GM06990 (cell line): Measurements from ENCODE around the gene HLA-B.

Source experiments
- DNase-seq: peaks from one replicate; pipeline ENCODE4 v3.0.0-alpha.2; 2011; ENCODE audit not compliant: insufficient read length; ENCODE audit errors: extremely low read depth
- H3K27me3 ChIP-seq: replicated peaks from 2 replicates; pipeline ENCODE4 v1.6.0; 2011; ENCODE audit warnings: low read length; ENCODE audit not compliant: control insufficient read depth, insufficient read depth
- H3K36me3 ChIP-seq: 2 replicates; pipeline ENCODE4 v1.5.1; 2011; ENCODE audit warnings: low read length; ENCODE audit not compliant: control insufficient read depth, insufficient read depth
- H3K4me3 ChIP-seq: replicated peaks from 2 replicates; pipeline ENCODE4 v1.5.1; 2011; ENCODE audit warnings: low read depth, mild to moderate bottlenecking, control low read depth, low read length
- TF ChIP-seq, protein P1 (sequence below): IDR thresholded peaks from 2 replicates; pipeline ENCODE4 v1.5.1; 2011; ENCODE audit warnings: low read length, control low read depth, mild to moderate bottlenecking, inconsistent platforms; ENCODE audit not compliant: insufficient read depth, poor library complexity, severe bottlenecking

The HLA-B gene

DNA sequence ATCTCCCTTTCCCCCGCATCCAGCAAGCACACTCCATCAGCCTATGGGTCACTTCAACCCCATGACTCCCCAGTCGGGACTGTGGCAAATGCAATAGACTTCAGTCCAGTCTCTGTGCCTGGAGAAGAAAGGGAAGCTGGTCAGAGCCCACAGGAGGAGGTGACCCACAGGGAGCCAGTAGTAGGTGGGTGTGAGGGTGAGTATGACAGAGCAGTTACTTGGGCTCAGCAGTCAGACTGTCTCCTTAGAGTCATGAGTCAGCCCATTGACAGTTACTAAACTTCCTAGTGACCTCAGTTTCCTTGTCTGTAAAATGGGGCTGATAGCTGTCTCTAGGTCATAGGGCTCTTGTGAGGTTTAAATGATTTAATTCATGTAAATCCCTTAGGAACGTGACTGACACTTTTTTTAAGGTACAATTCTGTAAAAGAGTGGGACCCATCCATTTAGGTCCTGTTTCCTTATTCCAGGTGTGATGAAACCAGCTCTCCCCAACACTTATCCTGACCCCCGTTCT is 51.2 kb downstream of the HLA-B start:
- no peaks in the 10 kb centered on the region for H3K27me3 ChIP-seq
- H3K4me3 ChIP-seq, result no peak overlapping the region
- no peaks in the 10 kb centered on the region for H3K36me3 ChIP-seq
- DNase-seq, result no peak
- TF ChIP-seq, protein P1, sequence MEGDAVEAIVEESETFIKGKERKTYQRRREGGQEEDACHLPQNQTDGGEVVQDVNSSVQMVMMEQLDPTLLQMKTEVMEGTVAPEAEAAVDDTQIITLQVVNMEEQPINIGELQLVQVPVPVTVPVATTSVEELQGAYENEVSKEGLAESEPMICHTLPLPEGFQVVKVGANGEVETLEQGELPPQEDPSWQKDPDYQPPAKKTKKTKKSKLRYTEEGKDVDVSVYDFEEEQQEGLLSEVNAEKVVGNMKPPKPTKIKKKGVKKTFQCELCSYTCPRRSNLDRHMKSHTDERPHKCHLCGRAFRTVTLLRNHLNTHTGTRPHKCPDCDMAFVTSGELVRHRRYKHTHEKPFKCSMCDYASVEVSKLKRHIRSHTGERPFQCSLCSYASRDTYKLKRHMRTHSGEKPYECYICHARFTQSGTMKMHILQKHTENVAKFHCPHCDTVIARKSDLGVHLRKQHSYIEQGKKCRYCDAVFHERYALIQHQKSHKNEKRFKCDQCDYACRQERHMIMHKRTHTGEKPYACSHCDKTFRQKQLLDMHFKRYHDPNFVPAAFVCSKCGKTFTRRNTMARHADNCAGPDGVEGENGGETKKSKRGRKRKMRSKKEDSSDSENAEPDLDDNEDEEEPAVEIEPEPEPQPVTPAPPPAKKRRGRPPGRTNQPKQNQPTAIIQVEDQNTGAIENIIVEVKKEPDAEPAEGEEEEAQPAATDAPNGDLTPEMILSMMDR, result no peak

DNA sequence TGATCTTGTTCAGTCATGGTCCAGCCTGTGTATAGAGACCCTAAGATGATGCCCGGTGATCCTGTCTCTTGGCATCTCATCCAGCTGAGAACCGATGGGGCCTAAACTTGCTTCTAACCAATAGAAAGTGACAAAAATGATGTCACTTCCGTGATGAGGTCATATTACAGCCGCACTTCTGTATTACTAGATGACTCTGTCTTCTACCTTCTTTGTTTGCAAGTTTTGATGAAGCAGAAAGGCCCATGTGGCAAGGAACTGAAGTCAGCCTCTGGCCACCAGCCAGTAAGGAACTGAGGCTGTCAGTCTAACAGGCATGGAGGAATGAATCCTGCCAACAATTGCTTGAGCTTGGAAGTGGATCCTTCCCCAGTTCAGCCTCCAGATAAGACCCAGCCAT is 52.3 kb downstream of the HLA-B start:
- H3K36me3 ChIP-seq, result no peaks in the 10 kb centered on the region
- TF ChIP-seq, protein P1, result no peak
- no peak for DNase-seq
- no peak overlapping the region for H3K4me3 ChIP-seq
- no peaks in the 10 kb centered on the region; the same call in none of the 2 replicates for H3K27me3 ChIP-seq
